SK-N-MC (cell line): Measurements from ENCODE around the gene CFLAR.

Experiments
- EZH2 ChIP-seq: fragments of 200-600 bp; sonication (generic); IDR thresholded peaks from one replicate; pipeline ENCODE4 v1.6.1; 2017; ENCODE audit warnings: antibody characterized with exemption
- POLR2AphosphoS5 ChIP-seq: IDR thresholded peaks from 2 replicates; pipeline ENCODE4 v1.6.1; 2012; ENCODE audit warnings: mild to moderate bottlenecking, low read depth, low read length, borderline replicate concordance

GRCh38 chr2:201137505-201138400 lies 21.8 kb downstream of the CFLAR start:
- TF ChIP-seq EZH2 (no peak), POLR2AphosphoS5 (no peak)
